ENCODE measurements around the gene PACSIN2.
A peak's percentile ranks its signal among the peaks of the same experiment; 100 is the strongest.

PACSIN2 gene

DNA sequence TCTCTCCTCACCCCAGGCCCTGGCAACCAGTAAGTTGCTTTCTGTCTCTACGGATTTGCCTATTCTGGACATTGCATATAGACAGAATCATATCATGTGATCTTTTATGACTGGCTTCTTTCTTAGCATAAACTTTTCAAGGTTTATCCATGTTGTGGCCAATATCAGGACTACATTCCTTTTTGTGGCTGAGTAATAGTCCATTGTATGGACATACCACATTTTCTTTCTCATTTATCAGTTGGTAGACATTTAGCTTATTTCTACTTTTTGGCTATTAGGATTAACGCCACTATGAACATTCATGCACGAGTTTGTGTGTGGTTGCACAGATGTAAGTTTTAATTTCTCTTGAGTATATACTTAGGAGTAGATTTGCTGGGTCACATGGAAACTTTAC is 193.6 kb downstream of the PACSIN2 start:
- no peak for DNase-seq (ENCODE audit: low read depth, low spot score)
- no peak overlapping the region for H3K4me3 ChIP-seq (ENCODE audit: low read depth, low read length)
- ChIA-PET POLR2A (no interaction called here), CTCF (interaction anchor here (0.9 to 7.2 kb wide), 18 partner anchors 10 to 206 kb away, joined by 3 to 62 read pairs (median 11); no protein-coding TSS in a partner anchor)
- no peak for TF ChIP-seq CTCF (IDR thresholded peaks at IDR 0.05; ENCODE audit: insufficient read depth, low read length, missing control alignments)

GRCh38 chr22:42820045-42820763 is 194.7 kb downstream of the PACSIN2 start:
- no peak overlapping the region for H3K4me3 ChIP-seq (ENCODE audit: low read depth, low read length)

More at GRCh38 chr22:42820045-42820763, 194.7 kb downstream of the PACSIN2 start:
- POLR2A ChIA-PET: interaction anchor here (0.8 to 1.2 kb wide), 5 partner anchors 31 to 206 kb away, joined by 3 to 9 read pairs (median 3); partner anchors contain the start of genes CYB5R3 and POLDIP3
- peak; percentile 40 for TF ChIP-seq CTCF (IDR thresholded peaks at IDR 0.05; ENCODE audit: insufficient read depth, low read length, missing control alignments)
- CTCF ChIA-PET: interaction anchor here (0.5 to 7.2 kb wide), 47 partner anchors 8 to 292 kb away, joined by 3 to 62 read pairs (median 4); partner anchors contain the start of genes BIK and CYB5R3
- DNase-seq (ENCODE audit: low read depth, low spot score): peak; percentile 59
